ENCODE results near the gene PDE4B. TPM values are rescaled to one million over a fixed set of nuclear protein-coding genes. Genes with fewer than 3 reads are reported as not detected.

Gene PDE4B
- total and polyA plus RNA-seq, 2 of the 13 experiments (the other 11 are each of a cell fraction or from before 2014, with no cell fraction given): not detected

GRCh38 chr1:66291531-66291864, 498.8 kb downstream of the PDE4B start:
- Histone ChIP-seq H3K27ac (ENCODE audit: extremely low read length, insufficient read depth, low read length) (no peak overlapping the region), H3K4me2 (ENCODE audit: low read depth, low read length) (no peak overlapping the region), H2AFZ (ENCODE audit: low read length) (no peak overlapping the region), H3K4me3 (replicated peaks in 1 of 3; ENCODE audit: insufficient read depth in 1 of 3, low read depth in 2 of 3, low read length in 3 of 3) (no peak overlapping the region), H3K36me3 (replicated peaks in 1 of 2; ENCODE audit: control insufficient read depth in 1 of 2, insufficient read depth in 2 of 2, low read length in 2 of 2) (no peaks in the 10 kb centered on the region), H3K4me1 (ENCODE audit: insufficient read depth, low read length) (no peaks in the 10 kb centered on the region), H4K20me1 (ENCODE audit: insufficient read depth, low read length) (no peaks in the 10 kb centered on the region), H3K27me3 (ENCODE audit: control insufficient read depth in 1 of 2, insufficient read depth in 2 of 2, low read length in 2 of 2) (no peaks in the 10 kb centered on the region), H3K9me3 (ENCODE audit: low read length) (no peaks in the 10 kb centered on the region), H3K9ac (ENCODE audit: insufficient read depth, low read depth, low read length) (no peak overlapping the region), H3K79me2 (ENCODE audit: insufficient read depth, low read length) (no peaks in the 10 kb centered on the region)
- ChIA-PET CTCF (ENCODE audit: low intra/inter-chr PET ratio, low total read pairs) (no interaction called here), POLR2A (no interaction called here)
- TF ChIP-seq EZH2 (conservative IDR thresholded peaks at IDR 0.05; ENCODE audit: low read depth, low read length): no peak
- TF ChIP-seq DNMT1 (CRISPR knock-in tag; IDR thresholded peaks at IDR 0.05): no peak
- TF ChIP-seq CTCF (CRISPR knock-in tag; IDR thresholded peaks at IDR 0.05): no peak
- TF ChIP-seq ZNF749 (CRISPR knock-in tag; IDR thresholded peaks at IDR 0.05; ENCODE audit: borderline replicate concordance): no peak
- WGBS (ENCODE audit: low lambda C conversion rate): 7% methylated on average over 1 of the region's 1 CpG
- in situ Hi-C loops (cut with HindIII; ENCODE audit: extremely low pct_ligation_motif_present, low pct_unique_long_range_greater_than_20kb) (no loop called here), intact Hi-C loops (cut with micrococcal nuclease; ENCODE audit: unreplicated experiment) (no loop called here)
- ATAC-seq (no peak), FAIRE-seq (no peak), DNase-seq (ENCODE audit: low spot score) (no peak)
- BruUV-seq (replicated peaks): no TSS peak

- no TSS peak for BruUV-seq (replicated peaks)
- ChIA-PET POLR2A (no interaction called here), CTCF (ENCODE audit: low intra/inter-chr PET ratio, low total read pairs) (no interaction called here)
- no peak overlapping the region for H3K9ac ChIP-seq (ENCODE audit: insufficient read depth, low read depth, low read length)
- no peaks in the 10 kb centered on the region for H3K27me3 ChIP-seq (ENCODE audit: control insufficient read depth in 1 of 2, insufficient read depth in 2 of 2, low read length in 2 of 2)
- H4K20me1 ChIP-seq (ENCODE audit: insufficient read depth, low read length): no peaks in the 10 kb centered on the region
- no peaks in the 10 kb centered on the region for H3K36me3 ChIP-seq (replicated peaks in 1 of 2; ENCODE audit: control insufficient read depth in 1 of 2, insufficient read depth in 2 of 2, low read length in 2 of 2)
- no peak for DNase-seq (ENCODE audit: low spot score)
- H3K27ac ChIP-seq (ENCODE audit: extremely low read length, insufficient read depth, low read length): no peak overlapping the region
- intact Hi-C loops (cut with micrococcal nuclease; ENCODE audit: unreplicated experiment) (no loop called here), in situ Hi-C loops (cut with HindIII; ENCODE audit: extremely low pct_ligation_motif_present, low pct_unique_long_range_greater_than_20kb) (no loop called here)
- WGBS (ENCODE audit: low lambda C conversion rate): 2% methylated on average over 2 of the region's 2 CpGs
- H2AFZ ChIP-seq (ENCODE audit: low read length): no peak overlapping the region
- no peak for FAIRE-seq
- H3K79me2 ChIP-seq (ENCODE audit: insufficient read depth, low read length): no peaks in the 10 kb centered on the region
- ATAC-seq: no peak
- no peak overlapping the region for H3K4me3 ChIP-seq (replicated peaks in 1 of 3; ENCODE audit: insufficient read depth in 1 of 3, low read depth in 2 of 3, low read length in 3 of 3)
- no peaks in the 10 kb centered on the region for H3K9me3 ChIP-seq (ENCODE audit: low read length)
- TF ChIP-seq ZKSCAN5 (CRISPR knock-in tag; IDR thresholded peaks at IDR 0.05) (no peak), ZNF205 (CRISPR knock-in tag; IDR thresholded peaks at IDR 0.05) (no peak), YEATS4 (CRISPR knock-in tag; IDR thresholded peaks at IDR 0.05; ENCODE audit: borderline replicate concordance) (no peak), PRPF4 (IDR thresholded peaks at IDR 0.05; ENCODE audit: low read depth, low read length, poor library complexity, severe bottlenecking) (no peak), DBP (CRISPR knock-in tag; IDR thresholded peaks at IDR 0.05; ENCODE audit: not compliant biosample characterization) (no peak)
- no peaks in the 10 kb centered on the region for H3K4me1 ChIP-seq (ENCODE audit: insufficient read depth, low read length)
- H3K4me2 ChIP-seq (ENCODE audit: low read depth, low read length): no peak overlapping the region
Observed at GRCh38 chr1:66292305-66292704, 499.6 kb downstream of the PDE4B start.

All from HepG2 (cell line).